NCI-H526 treated with DMSO at 0.1 percent for 48 hours (cell line): ENCODE data around the gene IPPK.
"Not testable (repeated sequence)": the region's sequence is repeated elsewhere in the genome, so short reads cannot be mapped to it uniquely, and the experiment has no call there.

Experiments used
- DNase-seq: peaks from one replicate; lab custom pipeline; 2025; lab: John Stamatoyannopoulos, UW

Gene IPPK

GRCh38 chr9:92595075-92595474 is 74.9 kb downstream of the IPPK start:
- not testable (repeated sequence) for DNase-seq

- DNase-seq = no peak
Measured at GRCh38 chr9:92592946-92593861, 76.7 kb downstream of the IPPK start.

GRCh38 chr9:92592537-92592936 is 77.4 kb downstream of the IPPK start:
- no peak for DNase-seq

- no peak for DNase-seq
Measured at GRCh38 chr9:92590377-92590776, 79.6 kb downstream of the IPPK start.

- DNase-seq = no peak
Measured at GRCh38 chr9:92589923-92590322, 80.0 kb downstream of the IPPK start.

GRCh38 chr9:92576175-92576574 is 93.8 kb downstream of the IPPK start:
- no peak for DNase-seq

GRCh38 chr9:92573612-92574011 is 96.3 kb downstream of the IPPK start:
- not testable (repeated sequence) for DNase-seq

GRCh38 chr9:92571871-92572270 is 98.1 kb downstream of the IPPK start:
- not testable (repeated sequence) for DNase-seq

GRCh38 chr9:92564982-92565381 is 104.9 kb downstream of the IPPK start:
- no peak for DNase-seq

- DNase-seq = no peak
Measured at GRCh38 chr9:92564504-92564903, 105.4 kb downstream of the IPPK start.
